ENCODE data around the gene INSIG2.

INSIG2 gene

DNA sequence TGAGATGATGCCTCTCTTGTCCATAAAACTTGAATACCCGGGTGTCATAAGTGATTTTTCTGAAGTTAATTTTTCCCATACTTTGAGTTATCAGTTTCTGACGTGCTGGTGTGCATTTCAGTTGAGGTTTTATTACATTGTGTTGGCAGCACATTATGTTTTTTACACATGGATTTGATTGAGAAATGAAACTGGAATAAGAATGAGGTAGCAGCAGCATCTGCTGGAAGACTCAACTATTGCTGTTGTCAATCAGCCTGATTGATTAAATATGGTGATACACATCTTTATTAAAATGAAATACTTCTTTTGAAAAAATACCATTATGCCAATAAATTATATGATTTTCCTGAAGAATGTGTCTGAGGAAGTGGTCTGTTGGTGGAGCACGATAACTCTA lies 60.5 kb downstream of the INSIG2 start:
- Mint-ChIP-seq H3K27me3 (ENCODE audit: low read depth) (no peaks in the 10 kb centered on the region), H3K4me1 (ENCODE audit: low read depth) (peaks cover 6% of the 10 kb centered on the region), H3K27ac (no peak overlapping the region), H3K36me3 (ENCODE audit: low read depth) (no peaks in the 10 kb centered on the region), H3K9me3 (no peaks in the 10 kb centered on the region), H3K4me3 (no peak overlapping the region)

DNA sequence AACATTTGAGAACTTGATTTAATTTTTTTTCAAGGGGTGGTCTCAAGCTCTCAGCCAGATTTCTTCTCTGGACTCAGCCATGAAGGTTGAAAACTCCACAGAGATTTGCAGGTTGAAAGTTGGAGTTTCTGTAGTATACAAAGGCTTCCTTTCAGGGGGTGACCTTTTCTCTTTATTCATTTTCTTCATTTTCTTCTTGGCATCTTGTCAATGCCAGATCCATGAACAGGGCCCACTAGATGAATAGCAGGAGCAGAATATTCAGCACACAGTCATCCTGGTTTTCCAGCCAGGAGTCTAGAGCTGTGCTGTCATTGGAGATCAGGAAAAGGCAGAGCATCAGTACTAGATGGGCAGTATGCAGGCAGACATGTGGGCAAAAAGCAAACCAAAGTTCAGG lies 62.0 kb downstream of the INSIG2 start:
- no peaks in the 10 kb centered on the region for H3K36me3 Mint-ChIP-seq (ENCODE audit: low read depth)

DNA sequence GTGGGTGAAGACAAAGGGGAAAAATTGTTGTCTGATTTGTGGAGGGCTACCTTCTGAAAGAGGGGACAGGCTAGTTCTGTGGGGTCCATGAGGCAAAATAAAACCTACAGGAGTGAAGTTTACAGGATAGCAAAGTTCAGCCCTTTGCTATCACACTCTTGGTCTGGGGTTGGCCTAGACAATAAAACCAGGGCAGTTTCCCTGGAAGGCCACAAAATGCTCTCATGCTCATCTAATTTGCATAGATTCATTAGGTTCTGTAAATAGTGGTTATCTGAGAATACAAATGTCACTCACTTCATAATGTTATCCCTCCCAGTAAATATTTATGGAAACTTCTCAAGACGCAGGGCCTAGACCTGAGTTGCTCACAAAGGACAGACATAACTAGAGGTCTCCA lies 63.6 kb downstream of the INSIG2 start:
- no peaks in the 10 kb centered on the region for H3K36me3 Mint-ChIP-seq (ENCODE audit: low read depth)
- peaks cover 2% of the 10 kb centered on the region for H3K4me1 Mint-ChIP-seq (ENCODE audit: low read depth)
- H3K9me3 Mint-ChIP-seq: peaks cover 7% of the 10 kb centered on the region
- no peak overlapping the region for H3K27ac Mint-ChIP-seq
- peaks cover 6% of the 10 kb centered on the region for H3K27me3 Mint-ChIP-seq (ENCODE audit: low read depth)
- no peak overlapping the region for H3K4me3 Mint-ChIP-seq

More for the DNA sequence above, 62.0 kb downstream of the INSIG2 start:
- peaks cover 2% of the 10 kb centered on the region for H3K4me1 Mint-ChIP-seq (ENCODE audit: low read depth)
- no peaks in the 10 kb centered on the region for H3K27me3 Mint-ChIP-seq (ENCODE audit: low read depth)
- H3K9me3 Mint-ChIP-seq: no peaks in the 10 kb centered on the region
- H3K27ac Mint-ChIP-seq: no peak overlapping the region
- no peak overlapping the region for H3K4me3 Mint-ChIP-seq

DNA sequence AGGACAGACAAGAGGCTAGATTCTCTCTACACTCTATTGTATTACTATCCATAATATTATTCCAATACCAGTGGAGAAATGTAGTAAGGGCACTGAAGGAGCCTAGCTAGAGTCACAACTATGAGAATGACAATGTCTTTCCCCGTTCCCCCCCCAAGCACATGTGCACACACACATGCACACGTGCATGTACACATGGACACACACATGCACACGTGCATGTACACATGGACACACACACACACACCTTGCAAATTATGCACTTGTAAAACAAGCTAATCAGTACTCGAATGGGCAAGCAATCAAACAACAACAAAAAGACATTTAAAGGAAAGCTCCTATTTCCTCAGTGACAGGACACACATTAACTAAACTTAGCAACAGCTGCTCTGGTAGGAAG lies 65.2 kb downstream of the INSIG2 start:
- H3K27me3 Mint-ChIP-seq (ENCODE audit: low read depth): peaks cover 16% of the 10 kb centered on the region
- H3K4me1 Mint-ChIP-seq (ENCODE audit: low read depth): peaks cover 2% of the 10 kb centered on the region
- H3K4me3 Mint-ChIP-seq: no peak overlapping the region
- H3K36me3 Mint-ChIP-seq (ENCODE audit: low read depth): peaks cover 1% of the 10 kb centered on the region
- H3K27ac Mint-ChIP-seq: no peak overlapping the region
- peaks cover 16% of the 10 kb centered on the region for H3K9me3 Mint-ChIP-seq

DNA sequence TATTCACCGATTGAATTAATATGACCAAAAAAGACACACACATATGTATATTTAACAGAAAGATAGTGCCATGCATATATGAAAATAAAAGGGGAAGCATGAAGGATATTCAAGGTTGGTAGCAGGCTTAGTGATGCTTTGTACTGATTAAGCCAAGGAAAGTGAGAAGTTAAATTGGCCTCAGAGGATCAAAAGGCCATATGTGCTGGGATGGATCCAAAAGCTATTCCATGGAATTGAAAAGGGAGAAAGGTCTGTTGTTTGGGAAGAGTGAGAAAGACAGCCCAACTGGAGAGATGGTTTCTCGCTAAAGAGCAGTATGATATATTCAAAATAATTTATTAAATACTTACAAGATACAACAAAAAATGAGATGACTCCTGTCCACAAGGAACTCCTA lies 65.9 kb downstream of the INSIG2 start:
- Mint-ChIP-seq H3K4me3 (no peak overlapping the region), H3K4me1 (ENCODE audit: low read depth) (no peaks in the 10 kb centered on the region), H3K27me3 (ENCODE audit: low read depth) (peaks cover 23% of the 10 kb centered on the region), H3K36me3 (ENCODE audit: low read depth) (peaks cover 1% of the 10 kb centered on the region), H3K27ac (no peak overlapping the region), H3K9me3 (peaks cover 16% of the 10 kb centered on the region)

Measured in T-helper 1 cell treated with Interleukin-12 subunit alpha and Interleukin-12 subunit beta and Interleukin-4 antibody, amounts not matched to agents 30 μg/mL and 1 μg/mL, for 36 hours (primary cell).